Stimulated activated CD4-positive, alpha-beta T cell treated with anti-CD3 and anti-CD28 coated beads, Interleukin-12 subunit alpha, Interleukin-12 subunit beta, amount 100 ng/mL, for 24 hours (primary cell): ENCODE results near the gene ZBED2.
A peak's percentile ranks its signal among the peaks of the same experiment; 100 is the strongest.
"Not testable (repeated sequence)": the region's sequence is repeated elsewhere in the genome, so short reads cannot be mapped to it uniquely, and the experiment has no call there.

Experiments used
- DNase-seq, 2 experiments: peaks; one replicate each; pipeline ENCODE4 v3.0.0-alpha.2; 2020; ENCODE audit warnings: low read depth in 2 of 2

ZBED2 gene

DNA sequence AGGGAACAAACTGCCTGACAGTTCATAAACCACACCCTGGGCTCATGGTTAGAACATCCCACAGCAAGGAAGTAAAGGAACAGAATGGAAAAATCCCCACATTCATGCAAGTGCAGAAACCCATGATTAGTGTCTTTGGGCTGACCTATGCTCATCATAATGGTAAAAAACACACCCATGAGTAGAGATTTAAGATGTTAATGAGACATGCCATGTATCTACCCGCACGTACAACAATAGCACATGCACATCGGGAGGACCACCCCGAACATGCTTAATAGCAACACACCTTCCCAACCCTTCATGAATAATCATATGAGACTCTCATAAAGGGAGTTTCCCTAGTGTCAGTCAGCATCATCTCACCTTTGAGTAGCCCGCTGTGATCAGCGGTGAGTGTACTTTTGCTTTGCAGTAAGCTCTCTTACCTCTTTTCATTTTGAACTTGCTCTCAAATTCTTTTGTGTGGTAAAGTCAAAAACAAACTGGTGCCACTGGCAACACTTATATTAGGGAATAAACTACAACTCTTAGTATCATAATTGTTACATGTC is 23.2 kb downstream of the ZBED2 start:
- peak in 1 of 2 experiments; percentile 17 for DNase-seq

DNA sequence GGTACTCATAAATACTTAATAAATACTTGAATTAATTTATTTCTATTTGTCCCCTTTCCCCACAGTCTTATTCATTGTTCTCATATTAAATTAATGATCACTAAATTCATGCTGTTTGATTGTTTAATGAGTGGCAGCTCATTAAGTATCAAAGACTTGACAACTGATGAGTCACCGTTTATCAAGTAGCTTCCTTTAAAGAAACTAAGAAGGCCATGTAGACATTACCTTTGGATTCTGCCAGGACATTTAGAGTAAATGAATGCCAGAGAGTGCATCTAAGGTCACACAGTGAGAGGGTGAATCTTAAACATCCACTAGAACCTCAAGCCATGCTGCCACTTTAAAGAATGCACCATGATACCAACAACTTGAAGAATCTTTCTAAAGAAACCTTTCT is 23.9 kb downstream of the ZBED2 start:
- DNase-seq = no peak

DNA sequence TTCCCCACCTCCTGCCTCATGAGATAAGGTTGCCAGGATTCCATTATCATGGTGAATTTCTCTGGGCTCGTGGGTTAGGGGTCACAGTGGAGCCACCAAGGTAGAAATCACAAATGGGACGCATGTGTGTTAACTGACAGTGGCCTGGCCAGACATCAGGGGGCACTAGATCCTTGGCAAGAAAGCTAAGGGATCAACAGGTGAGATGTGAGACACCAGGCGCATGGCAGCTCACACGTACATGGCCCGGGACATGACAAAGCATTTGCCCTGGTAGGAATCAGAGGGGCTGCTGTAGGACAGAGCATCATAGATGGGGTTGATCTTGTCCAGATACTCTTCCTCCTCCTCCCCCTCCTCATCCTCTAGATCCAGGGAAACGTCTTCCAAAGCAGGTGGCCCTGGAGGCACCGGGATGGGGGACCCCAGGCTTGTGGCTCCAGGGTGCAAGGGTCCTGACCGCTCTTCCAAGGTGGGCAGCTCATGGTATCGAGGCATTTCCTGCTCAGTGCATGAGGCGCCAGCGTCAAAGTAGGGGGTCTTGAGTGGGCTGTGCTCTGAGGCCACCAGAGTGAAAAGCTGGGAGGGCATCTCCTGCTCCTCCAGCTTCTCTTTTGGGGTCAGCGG is 24.6 kb downstream of the ZBED2 start:
- no peak for DNase-seq

DNA sequence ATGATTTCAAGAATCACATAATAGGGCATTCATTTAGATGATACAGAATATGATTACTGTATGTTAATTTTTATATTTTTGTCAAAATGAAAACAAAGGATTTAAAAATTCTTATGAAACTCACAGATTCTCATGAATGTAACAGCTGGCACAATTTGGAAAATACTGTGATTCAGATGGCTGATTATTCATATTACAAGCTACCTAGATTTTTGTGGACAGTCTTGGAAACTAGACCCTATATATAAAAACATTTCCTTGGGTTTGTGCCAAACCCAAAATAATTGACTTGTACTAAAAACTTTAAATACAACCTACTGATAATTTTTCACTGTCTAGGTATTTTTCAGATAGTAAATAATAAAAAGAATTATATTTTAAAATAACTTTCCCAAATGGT is 26.2 kb downstream of the ZBED2 start:
- DNase-seq = no peak

DNA sequence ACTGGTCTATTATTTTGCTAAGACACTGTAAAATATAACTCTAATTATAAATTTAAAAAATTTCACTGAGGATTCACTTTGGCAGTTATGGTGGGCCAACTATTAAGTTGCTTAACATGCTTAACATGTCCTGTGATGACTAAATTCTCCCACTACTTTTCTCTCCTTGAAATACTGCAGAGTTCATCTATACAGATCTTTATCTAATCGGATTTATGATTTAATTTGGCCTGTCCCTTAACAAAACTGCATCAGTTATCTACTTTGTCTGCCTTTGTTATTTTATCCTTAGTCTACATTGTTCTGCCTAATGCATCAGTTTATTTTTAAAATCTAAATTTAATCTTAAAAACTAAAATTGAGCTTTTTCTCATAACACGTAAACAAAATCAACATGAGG is 26.8 kb downstream of the ZBED2 start:
- DNase-seq = no peak

DNA sequence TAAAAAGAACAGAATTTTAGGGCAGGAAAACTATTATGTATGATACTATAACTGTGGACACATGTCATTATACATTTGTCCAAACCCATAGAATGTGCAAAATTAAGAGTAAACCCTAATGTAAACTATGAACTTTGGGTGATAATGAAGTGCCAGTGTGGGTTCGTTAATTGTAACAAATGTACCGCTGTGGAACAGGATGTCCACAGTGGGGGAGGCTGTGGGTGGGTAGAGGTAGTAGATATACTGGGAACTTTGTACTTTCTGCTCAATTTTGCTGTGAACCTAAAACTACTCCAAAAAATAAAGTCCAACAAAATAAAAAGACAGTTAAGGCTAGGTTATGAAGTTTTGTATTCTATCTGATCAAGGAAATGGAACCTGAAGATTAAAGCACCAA is 28.3 kb downstream of the ZBED2 start:
- no peak for DNase-seq

DNA sequence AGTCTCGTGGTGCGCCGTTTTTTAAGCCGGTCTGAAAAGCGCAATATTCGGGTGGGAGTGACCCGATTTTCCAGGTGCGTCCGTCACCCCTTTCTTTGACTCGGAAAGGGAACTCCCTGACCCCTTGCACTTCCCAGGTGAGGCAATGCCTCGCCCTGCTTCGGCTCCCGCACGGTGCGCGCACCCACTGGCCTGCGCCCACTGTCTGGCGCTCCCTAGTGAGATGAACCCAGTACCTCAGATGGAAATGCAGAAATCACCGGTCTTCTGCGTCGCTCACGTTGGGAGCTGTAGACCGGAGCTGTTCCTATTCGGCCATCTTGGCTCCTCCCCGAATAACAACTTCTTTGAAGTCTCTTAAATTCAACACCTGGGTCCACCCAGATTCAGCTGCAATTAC is 33.2 kb downstream of the ZBED2 start:
- DNase-seq = not testable (repeated sequence)

DNA sequence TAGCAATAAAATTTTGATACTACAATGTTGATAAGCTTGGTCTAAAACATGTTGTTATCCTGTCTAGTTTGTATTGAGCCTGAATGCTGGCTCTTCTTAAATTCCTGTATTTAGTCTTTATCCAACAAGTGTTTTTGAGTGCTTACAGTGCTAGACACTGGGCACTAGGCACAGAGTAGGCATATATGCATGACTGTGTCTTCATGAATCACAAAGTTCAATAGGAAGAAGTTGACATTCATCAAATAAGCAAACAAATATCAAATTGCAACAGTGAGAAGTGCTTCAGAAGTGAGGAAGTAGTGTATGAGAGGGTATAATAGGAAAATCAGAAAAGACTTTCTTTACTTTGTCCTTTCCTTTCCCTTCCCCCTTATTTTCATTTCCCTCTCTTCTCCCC is 46.4 kb downstream of the ZBED2 start:
- DNase-seq = no peak

DNA sequence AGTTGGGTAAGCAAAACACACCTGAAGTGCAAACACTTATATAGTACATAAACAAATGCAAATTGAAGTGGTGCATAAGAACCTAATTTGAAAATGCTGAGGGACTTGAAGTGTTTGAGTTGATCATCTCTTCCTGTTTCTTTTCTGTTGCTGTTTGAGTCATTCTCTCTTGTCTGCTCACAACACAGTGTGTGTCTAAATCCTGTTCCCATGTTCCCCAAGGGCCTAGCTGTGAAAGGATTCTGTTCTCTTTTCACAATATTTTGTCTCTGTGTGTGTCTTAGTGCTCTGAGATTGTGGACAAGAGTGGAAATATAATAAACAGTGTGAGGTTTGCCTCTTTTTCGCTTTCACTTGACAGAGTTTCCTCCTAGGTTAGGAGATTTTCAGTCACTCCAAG is 47.1 kb downstream of the ZBED2 start:
- DNase-seq = no peak

DNA sequence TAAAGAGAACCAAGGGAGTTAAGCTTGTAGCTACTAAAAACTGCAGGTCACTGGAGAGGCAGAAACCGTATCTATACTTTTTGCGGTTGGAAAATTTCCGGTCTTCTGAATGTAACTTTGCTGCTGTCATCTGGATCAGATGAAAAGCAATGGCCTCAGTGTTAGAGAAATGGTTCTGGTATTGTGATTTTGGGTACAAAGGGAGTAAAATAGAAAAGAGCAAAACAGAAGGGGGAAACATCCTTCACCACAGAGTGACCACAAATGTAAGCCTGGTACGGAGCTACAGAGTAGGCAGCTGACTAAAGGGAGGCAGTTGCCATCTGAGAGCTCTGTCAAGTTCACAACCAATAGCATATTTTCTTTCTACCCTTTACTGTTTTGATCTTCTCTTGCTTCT is 47.5 kb downstream of the ZBED2 start:
- no peak for DNase-seq

DNA sequence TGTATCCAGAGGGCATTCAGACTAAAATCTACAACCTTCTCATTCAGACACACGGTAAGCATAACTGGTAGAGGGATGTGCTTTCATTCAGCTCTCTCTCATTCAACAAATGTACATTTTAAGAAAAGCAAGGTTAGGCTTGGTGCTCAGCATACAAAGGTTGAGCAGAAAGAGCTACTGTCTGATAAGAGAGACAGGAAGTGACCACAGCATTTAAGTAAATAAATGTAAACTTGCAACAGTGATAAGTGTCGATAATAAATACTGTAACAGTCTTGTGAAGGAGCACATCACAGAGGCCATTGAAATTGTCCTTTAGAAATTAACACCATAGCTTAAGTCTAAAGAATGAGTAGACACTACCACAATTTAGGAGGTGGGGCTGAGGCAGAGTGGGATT is 49.8 kb downstream of the ZBED2 start:
- no peak for DNase-seq
